Liver (tissue), 9 donors: ENCODE measurements around the gene DYRK4. TPM values are rescaled to one million over a fixed set of nuclear protein-coding genes. Genes with fewer than 3 reads are reported as not detected.

Source experiments
- DNase-seq: peaks from one replicate; pipeline ENCODE4 v3.0.0-alpha.2; 2017; ENCODE audit warnings: low spot score
- H3K27ac ChIP-seq, 2 donors: one replicate each; pipeline ENCODE4 v1.7.0; 2013; ENCODE audit warnings: inconsistent platforms in 2 of 2, low read length in 2 of 2, control low read depth in 1 of 2, low read depth in 1 of 2, mild to moderate bottlenecking in 1 of 2
- H3K27me3 ChIP-seq, 4 donors: one replicate each; pipeline versions ENCODE4 v1.6.1 to v1.7.0; 2013; ENCODE audit warnings: low read length in 3 of 4, inconsistent platforms in 1 of 4, mild to moderate bottlenecking in 1 of 4, moderate library complexity in 1 of 4; ENCODE audit not compliant: control insufficient read depth in 4 of 4, insufficient read depth in 4 of 4
- H3K36me3 ChIP-seq, 4 donors: one replicate each; pipeline versions ENCODE4 v1.6.1 to v1.7.0; 2013; ENCODE audit warnings: low read length in 3 of 4, mild to moderate bottlenecking in 3 of 4, low read depth in 1 of 4, moderate library complexity in 1 of 4; ENCODE audit not compliant: control insufficient read depth in 4 of 4, insufficient read depth in 3 of 4
- H3K4me1 ChIP-seq, 4 donors: one replicate each; pipeline versions ENCODE4 v1.6.1 to v1.7.0; 2013; ENCODE audit warnings: low read length in 3 of 4, mild to moderate bottlenecking in 3 of 4, moderate library complexity in 1 of 4; ENCODE audit not compliant: control insufficient read depth in 4 of 4, insufficient read depth in 4 of 4
- H3K4me3 ChIP-seq, 3 donors: one replicate each; pipeline versions ENCODE4 v1.6.1 to v1.7.0; 2013; ENCODE audit warnings: low read length in 3 of 3, control low read depth in 1 of 3, low read depth in 1 of 3, mild to moderate bottlenecking in 1 of 3
- H3K9ac ChIP-seq, 2 donors: one replicate each; pipeline ENCODE4 v1.7.0; 2013; ENCODE audit warnings: low read length in 2 of 2, mild to moderate bottlenecking in 2 of 2, moderate library complexity in 2 of 2, control low read depth in 1 of 2, low read depth in 1 of 2
- H3K9me3 ChIP-seq, 4 donors: one replicate each; pipeline versions ENCODE4 v1.6.1 to v1.7.0; 2013; ENCODE audit warnings: low read length in 3 of 4; ENCODE audit not compliant: control insufficient read depth in 4 of 4
- CTCF ChIP-seq: fragments of 150-350 bp; IDR thresholded peaks from 2 replicates; pipeline ENCODE4 v1.5.1; 2017; ENCODE audit warnings: improper control_type of control experiment, low read depth, low read length; ENCODE audit not compliant: missing input control
- EGR1 ChIP-seq, 2 donors: IDR thresholded peaks; 2 replicates each; pipeline ENCODE4 v1.6.1; 2016 to 2018; ENCODE audit warnings: antibody characterized with exemption in 2 of 2, low read depth in 2 of 2
- GABPA ChIP-seq, 2 donors: IDR thresholded peaks in 1 of 2; conservative IDR thresholded peaks in 1 of 2; 2 replicates each; pipeline ENCODE4 v1.6.1; 2016; ENCODE audit warnings: antibody characterized with exemption in 2 of 2, mild to moderate bottlenecking in 1 of 2, moderate library complexity in 1 of 2
- HNF4A ChIP-seq, 2 donors: conservative IDR thresholded peaks; 2 replicates each; pipeline ENCODE4 v1.6.1; 2016; ENCODE audit warnings: antibody characterized with exemption in 2 of 2, mild to moderate bottlenecking in 2 of 2
- JUND ChIP-seq, 2 donors: IDR thresholded peaks; 2 replicates each; pipeline ENCODE4 v1.6.1; 2016; ENCODE audit warnings: antibody characterized with exemption in 2 of 2
- MAX ChIP-seq: IDR thresholded peaks from 2 replicates; pipeline ENCODE4 v1.6.1; 2016; ENCODE audit warnings: antibody characterized with exemption
- NR2F2 ChIP-seq: IDR thresholded peaks from 2 replicates; pipeline ENCODE4 v1.6.1; 2016; ENCODE audit warnings: antibody characterized with exemption
- RAD21 ChIP-seq, 2 donors: IDR thresholded peaks; 2 replicates each; pipeline ENCODE4 v1.6.1; 2016; ENCODE audit warnings: antibody characterized with exemption in 2 of 2, mild to moderate bottlenecking in 2 of 2
- RXRA ChIP-seq, 2 donors: IDR thresholded peaks; 2 replicates each; pipeline ENCODE4 v1.6.1; 2017 to 2018; ENCODE audit warnings: antibody characterized with exemption in 2 of 2, mild to moderate bottlenecking in 1 of 2
- TAF1 ChIP-seq: conservative IDR thresholded peaks from 2 replicates; pipeline ENCODE4 v1.6.1; 2016; ENCODE audit warnings: antibody characterized with exemption, mild to moderate bottlenecking
- YY1 ChIP-seq: IDR thresholded peaks from 2 replicates; pipeline ENCODE4 v1.6.1; 2016; ENCODE audit warnings: antibody characterized with exemption, mild to moderate bottlenecking
- WGBS: extraction: QIAGEN DNeasy Blood & Tissue Kit; methylation state at CpG from one replicate; pipeline ENCODE4 v1.1.7; 2013; 5-methylcytosine and 5-hydroxymethylcytosine counted together
- polyA plus RNA-seq, 2 donors: library from polyadenylated mRNA; stranded (reverse) in 1 of 2; unstranded in 1 of 2; fragments of 200-250 nt in 1 of 2; fragments of >200 nt in 1 of 2; fragmentation: Nextera tagmentation in 1 of 2; extraction: Ambion mirVana in 1 of 2; gene quantifications; one replicate each; pipeline versions ENCODE4 v1.2.1 to v1.2.3, GENCODE V29; 2013 to 2015
- total RNA-seq, 2 donors: library from RNA; depleted of rRNA; stranded (reverse); fragments of >200 nt; gene quantifications; one replicate each; pipeline ENCODE4 v1.2.3, GENCODE V29; 2014
- TF ChIP-seq, protein P1 (sequence below): IDR thresholded peaks from 2 replicates; pipeline ENCODE4 v1.6.1; 2016; ENCODE audit warnings: antibody characterized with exemption, mild to moderate bottlenecking
- TF ChIP-seq, protein P2 (sequence below): IDR thresholded peaks from 2 replicates; pipeline ENCODE4 v1.6.1; 2016; ENCODE audit warnings: antibody characterized with exemption
- TF ChIP-seq, protein P3 (sequence below): IDR thresholded peaks from 2 replicates; pipeline ENCODE4 v1.6.1; 2016; ENCODE audit warnings: antibody characterized with exemption
- donor health status: healthy.
- donor health status: healthy.
- donor health status: healthy.
- donor health status: healthy.
- donor health status: healthy.

The DYRK4 gene
- total and polyA plus RNA-seq, 4 donors: 12.0 to 20.3 (median 14.4) TPM

DNA sequence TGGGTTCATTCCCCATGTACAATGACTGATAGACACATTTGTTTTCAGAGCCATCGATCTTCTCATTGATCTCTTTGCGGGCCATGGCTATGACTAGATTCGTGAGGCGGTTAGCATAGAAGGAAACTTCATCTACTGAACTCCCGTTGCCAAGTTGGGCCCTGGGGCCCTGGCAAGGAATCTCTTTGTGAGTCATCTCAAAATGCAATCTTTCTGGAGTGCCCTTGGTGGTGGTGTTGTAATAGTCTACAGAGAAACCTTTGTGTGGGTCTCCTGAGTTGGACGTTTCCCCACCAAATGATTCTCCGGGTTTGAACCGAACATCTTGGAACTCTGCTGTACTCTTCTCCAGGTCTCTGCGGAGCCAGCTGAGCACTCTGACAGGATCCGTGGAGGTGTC is 66.4 kb downstream of the DYRK4 start:
- H3K27me3 ChIP-seq: no peaks in the 10 kb centered on the region
- DNase-seq: no peak
- TF ChIP-seq TAF1 (no peak), EGR1 (IDR thresholded peaks at IDR 0.05; ENCODE audit: low read depth in 2 of 2) (no peak), CTCF (no peak), NR2F2 (no peak), HNF4A (conservative IDR thresholded peaks at IDR 0.05) (no peak), JUND (IDR thresholded peaks at IDR 0.05) (no peak), MAX (no peak)
- TF ChIP-seq, protein P1, sequence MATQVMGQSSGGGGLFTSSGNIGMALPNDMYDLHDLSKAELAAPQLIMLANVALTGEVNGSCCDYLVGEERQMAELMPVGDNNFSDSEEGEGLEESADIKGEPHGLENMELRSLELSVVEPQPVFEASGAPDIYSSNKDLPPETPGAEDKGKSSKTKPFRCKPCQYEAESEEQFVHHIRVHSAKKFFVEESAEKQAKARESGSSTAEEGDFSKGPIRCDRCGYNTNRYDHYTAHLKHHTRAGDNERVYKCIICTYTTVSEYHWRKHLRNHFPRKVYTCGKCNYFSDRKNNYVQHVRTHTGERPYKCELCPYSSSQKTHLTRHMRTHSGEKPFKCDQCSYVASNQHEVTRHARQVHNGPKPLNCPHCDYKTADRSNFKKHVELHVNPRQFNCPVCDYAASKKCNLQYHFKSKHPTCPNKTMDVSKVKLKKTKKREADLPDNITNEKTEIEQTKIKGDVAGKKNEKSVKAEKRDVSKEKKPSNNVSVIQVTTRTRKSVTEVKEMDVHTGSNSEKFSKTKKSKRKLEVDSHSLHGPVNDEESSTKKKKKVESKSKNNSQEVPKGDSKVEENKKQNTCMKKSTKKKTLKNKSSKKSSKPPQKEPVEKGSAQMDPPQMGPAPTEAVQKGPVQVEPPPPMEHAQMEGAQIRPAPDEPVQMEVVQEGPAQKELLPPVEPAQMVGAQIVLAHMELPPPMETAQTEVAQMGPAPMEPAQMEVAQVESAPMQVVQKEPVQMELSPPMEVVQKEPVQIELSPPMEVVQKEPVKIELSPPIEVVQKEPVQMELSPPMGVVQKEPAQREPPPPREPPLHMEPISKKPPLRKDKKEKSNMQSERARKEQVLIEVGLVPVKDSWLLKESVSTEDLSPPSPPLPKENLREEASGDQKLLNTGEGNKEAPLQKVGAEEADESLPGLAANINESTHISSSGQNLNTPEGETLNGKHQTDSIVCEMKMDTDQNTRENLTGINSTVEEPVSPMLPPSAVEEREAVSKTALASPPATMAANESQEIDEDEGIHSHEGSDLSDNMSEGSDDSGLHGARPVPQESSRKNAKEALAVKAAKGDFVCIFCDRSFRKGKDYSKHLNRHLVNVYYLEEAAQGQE: no peak
- TF ChIP-seq, protein P2, sequence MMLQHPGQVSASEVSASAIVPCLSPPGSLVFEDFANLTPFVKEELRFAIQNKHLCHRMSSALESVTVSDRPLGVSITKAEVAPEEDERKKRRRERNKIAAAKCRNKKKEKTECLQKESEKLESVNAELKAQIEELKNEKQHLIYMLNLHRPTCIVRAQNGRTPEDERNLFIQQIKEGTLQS: no peak
- TF ChIP-seq, protein P3, sequence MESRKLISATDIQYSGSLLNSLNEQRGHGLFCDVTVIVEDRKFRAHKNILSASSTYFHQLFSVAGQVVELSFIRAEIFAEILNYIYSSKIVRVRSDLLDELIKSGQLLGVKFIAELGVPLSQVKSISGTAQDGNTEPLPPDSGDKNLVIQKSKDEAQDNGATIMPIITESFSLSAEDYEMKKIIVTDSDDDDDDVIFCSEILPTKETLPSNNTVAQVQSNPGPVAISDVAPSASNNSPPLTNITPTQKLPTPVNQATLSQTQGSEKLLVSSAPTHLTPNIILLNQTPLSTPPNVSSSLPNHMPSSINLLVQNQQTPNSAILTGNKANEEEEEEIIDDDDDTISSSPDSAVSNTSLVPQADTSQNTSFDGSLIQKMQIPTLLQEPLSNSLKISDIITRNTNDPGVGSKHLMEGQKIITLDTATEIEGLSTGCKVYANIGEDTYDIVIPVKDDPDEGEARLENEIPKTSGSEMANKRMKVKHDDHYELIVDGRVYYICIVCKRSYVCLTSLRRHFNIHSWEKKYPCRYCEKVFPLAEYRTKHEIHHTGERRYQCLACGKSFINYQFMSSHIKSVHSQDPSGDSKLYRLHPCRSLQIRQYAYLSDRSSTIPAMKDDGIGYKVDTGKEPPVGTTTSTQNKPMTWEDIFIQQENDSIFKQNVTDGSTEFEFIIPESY: no peak
- H3K27ac ChIP-seq: no peak overlapping the region
- H3K9me3 ChIP-seq: no peaks in the 10 kb centered on the region
- peaks cover 0 to 2% (median 0%) of the 10 kb centered on the region in 4 donors for H3K4me1 ChIP-seq
- no peak overlapping the region for H3K9ac ChIP-seq
- no peaks in the 10 kb centered on the region for H3K36me3 ChIP-seq
- H3K4me3 ChIP-seq: no peak overlapping the region
- 94% methylated on average over 10 of the region's 10 CpGs for whole genome bisulfite sequencing

DNA sequence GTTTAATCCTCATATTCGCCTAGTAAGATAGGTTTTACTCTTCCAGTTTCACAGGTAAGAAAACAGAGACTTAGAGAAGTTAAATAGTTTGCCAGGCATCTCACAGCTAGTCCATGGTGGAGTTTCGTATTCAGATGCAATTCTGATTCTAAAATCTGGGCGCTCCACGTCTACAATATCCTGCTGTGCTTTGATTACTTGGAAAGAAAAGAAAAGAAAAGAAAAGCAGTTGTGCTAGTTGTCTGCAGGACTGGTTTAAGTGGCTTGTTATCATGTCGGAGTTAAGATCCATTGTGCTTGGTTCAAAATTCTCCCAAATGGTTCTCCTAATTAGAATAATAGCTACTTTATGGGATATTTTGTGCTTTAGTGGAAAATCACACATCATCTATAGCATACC is 68.3 kb downstream of the DYRK4 start:
- no peak overlapping the region for H3K9ac ChIP-seq
- WGBS: 83% methylated on average over 5 of the region's 5 CpGs
- H3K27ac ChIP-seq: no peak overlapping the region
- no peaks in the 10 kb centered on the region for H3K27me3 ChIP-seq
- DNase-seq: no peak
- no peak overlapping the region for H3K4me3 ChIP-seq
- H3K36me3 ChIP-seq: no peaks in the 10 kb centered on the region
- peaks cover 0 to 2% (median 0%) of the 10 kb centered on the region in 4 donors for H3K4me1 ChIP-seq
- no peaks in the 10 kb centered on the region for H3K9me3 ChIP-seq
- TF ChIP-seq YY1: no peak
- no peak for TF ChIP-seq MAX
- no peak for TF ChIP-seq RAD21 (IDR thresholded peaks at IDR 0.05)
- TF ChIP-seq RXRA (IDR thresholded peaks at IDR 0.05): no peak
- no peak for TF ChIP-seq GABPA (IDR thresholded peaks at IDR 0.05 in 1 of 2, conservative IDR thresholded peaks at IDR 0.05 in 1 of 2)
- TF ChIP-seq, protein P3: no peak
- TF ChIP-seq JUND (IDR thresholded peaks at IDR 0.05): no peak
- no peak for TF ChIP-seq CTCF
- TF ChIP-seq, protein P1: no peak
- no peak for TF ChIP-seq NR2F2
